GM19099 (cell line): ENCODE results near the gene TMX3.

ENCODE experiments used
- POLR2A ChIP-seq: IDR thresholded peaks from 3 replicates; pipeline ENCODE4 v1.6.1; 2011; ENCODE audit warnings: low read depth; ENCODE audit not compliant: insufficient read length; ENCODE audit errors: extremely low read depth

The TMX3 gene

GRCh38 chr18:68676913-68677312, 38.0 kb downstream of the TMX3 start:
- TF ChIP-seq POLR2A = no peak

- no peak for TF ChIP-seq POLR2A
These were observed 47.8 kb downstream of the TMX3 start for GRCh38 chr18:68667121-68667520.

GRCh38 chr18:68666381-68666780, 48.5 kb downstream of the TMX3 start:
- TF ChIP-seq POLR2A = no peak

GRCh38 chr18:68665628-68666027, 49.3 kb downstream of the TMX3 start:
- TF ChIP-seq POLR2A = no peak

GRCh38 chr18:68662754-68663153, 52.2 kb downstream of the TMX3 start:
- TF ChIP-seq POLR2A = no peak

- no peak for TF ChIP-seq POLR2A
These were observed 54.3 kb downstream of the TMX3 start for GRCh38 chr18:68660354-68661183.

- TF ChIP-seq POLR2A = no peak
These were observed 66.7 kb downstream of the TMX3 start for GRCh38 chr18:68648191-68648590.

GRCh38 chr18:68642003-68642402, 72.9 kb downstream of the TMX3 start:
- no peak for TF ChIP-seq POLR2A

- TF ChIP-seq POLR2A = no peak
These were observed 74.0 kb downstream of the TMX3 start for GRCh38 chr18:68640861-68641260.

- TF ChIP-seq POLR2A = no peak
These were observed 76.3 kb downstream of the TMX3 start for GRCh38 chr18:68638613-68639012.

GRCh38 chr18:68627812-68628211, 87.1 kb downstream of the TMX3 start:
- TF ChIP-seq POLR2A = no peak
